B cell (primary cell): Measurements from ENCODE around the gene PAK4. TPM values are rescaled to one million over a fixed set of nuclear protein-coding genes. Genes with fewer than 3 reads are reported as not detected.

Experiments
- ATAC-seq: fragments of 200-7000 bp; cut with Tn5 transposase; one replicate; pipeline ENCODE4 v1.10.0; 2021; ENCODE audit warnings: low read depth, mild to moderate bottlenecking, moderate number of reproducible peaks, moderate library complexity
- CTCF ChIA-PET: fragments of 350-600 bp; sonication (Branson Sonifier 250); formaldehyde crosslinking; loops from one replicate; lab custom pipeline; 2021; ENCODE audit warnings: antibody characterized with exemption, inconsistent platforms; lab: Charles Lee
- POLR2A ChIA-PET: fragments of 350-600 bp; sonication (Branson Sonifier 250); formaldehyde crosslinking; loops from one replicate; lab custom pipeline; 2021; ENCODE audit warnings: antibody characterized with exemption; lab: Charles Lee
- DNase-seq: peaks from one replicate; pipeline ENCODE4 v3.0.0; 2013
- H2AFZ ChIP-seq: 2 replicates; pipeline ENCODE4 v1.6.1; 2012; ENCODE audit warnings: mild to moderate bottlenecking, low read depth, low read length; ENCODE audit not compliant: insufficient read depth, poor library complexity, severe bottlenecking
- H3K27ac ChIP-seq, 2 donors: 1 replicate in 1 of 2; 2 replicates in 1 of 2; pipeline ENCODE4 v1.5.1; 2012 to 2013; ENCODE audit warnings: low read length in 2 of 2, mild to moderate bottlenecking in 2 of 2, moderate library complexity in 1 of 2
- H3K27me3 ChIP-seq, 4 experiments: fragments of 200-600 bp in 1 of 4; sonication (generic) in 1 of 4; replicated peaks in 1 of 4; 1 replicate in 2 of 4; 2 replicates in 2 of 4; pipeline versions ENCODE4 v1.6.1 to v1.7.0; 2013 to 2016; ENCODE audit warnings: low read length in 3 of 4, mild to moderate bottlenecking in 2 of 4, mixed read lengths in 1 of 4, moderate library complexity in 1 of 4; ENCODE audit not compliant: insufficient read depth in 4 of 4, control insufficient read depth in 3 of 4; ENCODE audit errors: control extremely low read depth in 1 of 4
- H3K36me3 ChIP-seq, 2 experiments: replicated peaks in 1 of 2; 1 replicate in 1 of 2; 2 replicates in 1 of 2; pipeline versions ENCODE4 v1.6.1 to v1.7.1; 2013; ENCODE audit warnings: low read length in 1 of 2; ENCODE audit not compliant: insufficient read depth in 2 of 2, control insufficient read depth in 1 of 2; ENCODE audit errors: control extremely low read depth in 1 of 2, extremely low read depth in 1 of 2
- H3K4me1 ChIP-seq, 2 donors: fragments of 200-600 bp in 1 of 2; sonication (generic) in 1 of 2; 1 replicate in 1 of 2; 2 replicates in 1 of 2; pipeline versions ENCODE4 v1.5.1 to v1.6.1; 2013 to 2017; ENCODE audit warnings: low read length in 2 of 2; ENCODE audit not compliant: control insufficient read depth in 2 of 2, insufficient read depth in 2 of 2
- H3K4me2 ChIP-seq: replicated peaks from 2 replicates; pipeline ENCODE3; 2012; ENCODE audit warnings: mild to moderate bottlenecking, low read depth, low read length; ENCODE audit not compliant: poor library complexity, severe bottlenecking
- H3K4me3 ChIP-seq, 5 experiments: fragments of 200-600 bp in 1 of 5; sonication (generic) in 1 of 5; 1 replicate in 3 of 5; 2 replicates in 2 of 5; pipeline versions ENCODE4 v1.5.1 to v1.7.0; 2011 to 2016; ENCODE audit warnings: low read length in 4 of 5, mild to moderate bottlenecking in 4 of 5, low read depth in 2 of 5, control low read depth in 1 of 5, moderate library complexity in 1 of 5; ENCODE audit not compliant: insufficient read depth in 1 of 5; ENCODE audit errors: control extremely low read depth in 1 of 5, extremely low read depth in 1 of 5
- H3K79me2 ChIP-seq: fragments of 200-600 bp; sonication (generic); one replicate; pipeline ENCODE4 v1.6.0; 2016; ENCODE audit warnings: low read length; ENCODE audit not compliant: control insufficient read depth, insufficient read depth
- H3K9ac ChIP-seq: fragments of 200-600 bp; sonication (generic); 2 replicates; pipeline ENCODE4 v1.6.1; 2017; ENCODE audit warnings: mild to moderate bottlenecking, low read length, moderate library complexity
- H3K9me3 ChIP-seq, 3 donors: one replicate each; pipeline versions ENCODE4 v1.6.1 to v1.7.1; 2013; ENCODE audit warnings: low read length in 2 of 3; ENCODE audit not compliant: control insufficient read depth in 2 of 3, insufficient read depth in 1 of 3; ENCODE audit errors: control extremely low read depth in 1 of 3
- H4K20me1 ChIP-seq: 2 replicates; pipeline ENCODE4 v1.6.0; 2012; ENCODE audit warnings: mild to moderate bottlenecking, low read length; ENCODE audit not compliant: insufficient read depth, control insufficient read depth, poor library complexity, severe bottlenecking
- H3K27ac Mint-ChIP-seq: one replicate; pipeline ENCODE4 v1.8.0; 2021; ENCODE audit warnings: mixed read lengths
- H3K27me3 Mint-ChIP-seq: one replicate; pipeline ENCODE4 v1.8.0; 2021; ENCODE audit warnings: mixed read lengths
- H3K4me1 Mint-ChIP-seq: one replicate; pipeline ENCODE4 v1.8.0; 2021; ENCODE audit warnings: mixed read lengths
- H3K4me3 Mint-ChIP-seq: one replicate; pipeline ENCODE4 v1.8.0; 2021; ENCODE audit warnings: mixed read lengths
- H3K9me3 Mint-ChIP-seq: one replicate; pipeline ENCODE4 v1.8.0; 2022; ENCODE audit warnings: mixed read lengths; ENCODE audit not compliant: insufficient read depth
- CTCF ChIP-seq: fragments of 200-600 bp; IDR thresholded peaks from one replicate; pipeline ENCODE4 v1.8.0; 2022; ENCODE audit warnings: antibody characterized with exemption, mild to moderate bottlenecking
- EZH2 ChIP-seq: IDR thresholded peaks from 2 replicates; pipeline ENCODE4 v1.6.1; 2012; ENCODE audit warnings: borderline replicate concordance, low read depth, mild to moderate bottlenecking, moderate library complexity, low read length; ENCODE audit not compliant: insufficient read depth, poor library complexity, severe bottlenecking
- WGBS: methylation state at CpG from one replicate; pipeline ENCODE4 v1.1.5; 2013; ENCODE audit warnings: missing lambda C conversion rate; ENCODE audit not compliant: insufficient coverage; 5-methylcytosine and 5-hydroxymethylcytosine counted together
- intact Hi-C: fragments of 100-400 bp; cut with micrococcal nuclease; formaldehyde crosslinking; loops from one replicate; pipeline ENCODE4 v1.10.0; 2022
- polyA plus RNA-seq: library from polyadenylated mRNA; depleted of rRNA; stranded (reverse); fragments of >200 nt; gene quantifications from 2 replicates; pipeline ENCODE4 v1.2.3, GENCODE V29; 2012
- total RNA-seq, 2 donors: library from RNA; stranded (reverse); fragments of 120-200 nt in 1 of 2; gene quantifications; 1 replicate in 1 of 2; 2 replicates in 1 of 2; pipeline versions ENCODE4 v1.2.3 to v1.2.4, GENCODE V29; 2013 to 2022

PAK4 gene
- total and polyA plus RNA-seq, 2 donors (not counting 1 experiment from before 2014, with no cell fraction given), result 12.0 to 23.3 TPM

GRCh38 chr19:39104186-39104596 lies 21.4 kb upstream of the PAK4 start:
- Histone ChIP-seq H3K4me1 (no peaks in the 10 kb centered on the region), H2AFZ (no peak overlapping the region), H3K27me3 (peaks cover 0 to 7% (median 1%) of the 10 kb centered on the region in 4 experiments), H3K4me3 (no peak overlapping the region), H3K9ac (no peak overlapping the region), H3K27ac (no peak overlapping the region), H3K4me2 (no peak overlapping the region), H3K79me2 (no peaks in the 10 kb centered on the region), H3K36me3 (no peaks in the 10 kb centered on the region), H3K9me3 (no peaks in the 10 kb centered on the region), H4K20me1 (no peaks in the 10 kb centered on the region)
- WGBS, result 88% methylated on average over 4 of the region's 5 CpGs
- ChIA-PET CTCF (no interaction called here), POLR2A (no interaction called here)
- TF ChIP-seq CTCF, result no peak
- no peak for TF ChIP-seq EZH2
- intact Hi-C loops, result no loop called here
- H3K27ac Mint-ChIP-seq, result no peak overlapping the region
- H3K4me1 Mint-ChIP-seq, result no peaks in the 10 kb centered on the region
- H3K27me3 Mint-ChIP-seq, result peaks cover 19% of the 10 kb centered on the region
- no peak for DNase-seq
- H3K4me3 Mint-ChIP-seq, result no peak overlapping the region
- ATAC-seq, result no peak
- no peaks in the 10 kb centered on the region for H3K9me3 Mint-ChIP-seq

- Histone ChIP-seq H2AFZ (no peak overlapping the region), H3K4me3 (no peak overlapping the region), H3K9me3 (no peaks in the 10 kb centered on the region), H3K79me2 (no peaks in the 10 kb centered on the region), H4K20me1 (no peaks in the 10 kb centered on the region), H3K4me1 (no peaks in the 10 kb centered on the region), H3K9ac (no peak overlapping the region), H3K36me3 (no peaks in the 10 kb centered on the region), H3K27me3 (peaks cover 0 to 8% (median 3%) of the 10 kb centered on the region in 4 experiments), H3K4me2 (no peak overlapping the region), H3K27ac (no peak overlapping the region)
- peaks cover 18% of the 10 kb centered on the region for H3K27me3 Mint-ChIP-seq
- no peaks in the 10 kb centered on the region for H3K4me1 Mint-ChIP-seq
- H3K27ac Mint-ChIP-seq, result no peak overlapping the region
- intact Hi-C loops, result no loop called here
- no peak for ATAC-seq
- WGBS, result 90% methylated on average over 6 of the region's 7 CpGs
- H3K4me3 Mint-ChIP-seq, result no peak overlapping the region
- TF ChIP-seq CTCF (no peak), EZH2 (no peak)
- POLR2A ChIA-PET, result no interaction called here
- CTCF ChIA-PET, result no interaction called here
- no peaks in the 10 kb centered on the region for H3K9me3 Mint-ChIP-seq
- DNase-seq, result no peak
Measured at GRCh38 chr19:39106194-39106593, 19.4 kb upstream of the PAK4 start.
